Measurements from ENCODE around the gene B4GALNT2.

GRCh38 chr17:49132317-49132698 is 261 bp upstream of the B4GALNT2 start:
- TF ChIP-seq CTCF (IDR thresholded peaks at IDR 0.05; ENCODE audit: low read length) (no peak), EZH2 (optimal IDR thresholded peaks at IDR 0.05; ENCODE audit: low read depth, low read length) (no peak), EZH2phosphoT487 (IDR thresholded peaks at IDR 0.05; ENCODE audit: low read length) (no peak)

Data from MM.1S (cell line).